Astrocyte of the hippocampus (primary cell): ENCODE results near the gene MYOZ2.
A peak's percentile ranks its signal among the peaks of the same experiment; 100 is the strongest.

Source experiments
- DNase-seq: peaks from one replicate; pipeline ENCODE4 v3.0.0; 2011; ENCODE audit warnings: low read depth, low spot score

The MYOZ2 gene

DNA sequence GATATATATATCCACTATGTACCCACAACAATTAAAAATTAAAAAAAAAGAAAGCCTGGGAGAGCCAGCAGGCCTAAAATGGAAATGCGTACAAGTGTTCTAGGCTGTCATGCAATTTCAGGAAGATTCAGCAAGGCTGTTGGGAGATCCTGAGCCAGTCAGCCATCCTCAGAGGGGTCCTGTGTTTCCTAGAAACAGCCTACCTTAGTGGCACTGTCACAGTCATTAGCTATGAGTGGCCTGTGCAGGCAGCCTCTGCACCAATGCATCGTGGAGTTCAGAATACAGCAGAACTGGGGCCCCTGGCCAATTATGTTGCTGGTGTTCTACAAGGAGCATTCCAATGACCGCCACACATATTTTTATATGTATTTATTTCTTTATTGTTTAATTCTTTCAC is 55.9 kb downstream of the MYOZ2 start:
- DNase-seq, result no peak

- DNase-seq, result no peak
These were observed 62.2 kb downstream of the MYOZ2 start for GRCh38 chr4:119197772-119198212.

DNA sequence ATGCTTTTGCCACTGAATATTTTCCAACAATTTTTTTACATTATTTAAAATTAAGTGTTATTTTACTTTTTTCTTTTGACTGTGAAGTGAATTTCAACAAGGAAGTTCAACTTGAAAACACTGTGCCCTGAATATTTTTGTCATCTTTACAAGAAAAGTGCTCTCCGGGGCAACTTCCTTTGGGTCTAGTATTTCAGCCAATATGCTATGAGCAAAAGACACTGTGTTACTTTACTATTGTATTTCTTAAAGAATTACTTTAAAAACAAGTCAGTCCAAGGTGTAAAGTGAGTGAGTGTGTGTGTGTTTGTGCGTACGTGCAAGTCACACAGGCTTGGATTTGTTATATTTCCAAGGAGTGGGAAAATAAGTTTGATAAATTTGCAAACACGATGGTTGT is 69.3 kb downstream of the MYOZ2 start:
- DNase-seq, result no peak

- DNase-seq, result no peak
These were observed 70.1 kb downstream of the MYOZ2 start for GRCh38 chr4:119205690-119206089.

DNA sequence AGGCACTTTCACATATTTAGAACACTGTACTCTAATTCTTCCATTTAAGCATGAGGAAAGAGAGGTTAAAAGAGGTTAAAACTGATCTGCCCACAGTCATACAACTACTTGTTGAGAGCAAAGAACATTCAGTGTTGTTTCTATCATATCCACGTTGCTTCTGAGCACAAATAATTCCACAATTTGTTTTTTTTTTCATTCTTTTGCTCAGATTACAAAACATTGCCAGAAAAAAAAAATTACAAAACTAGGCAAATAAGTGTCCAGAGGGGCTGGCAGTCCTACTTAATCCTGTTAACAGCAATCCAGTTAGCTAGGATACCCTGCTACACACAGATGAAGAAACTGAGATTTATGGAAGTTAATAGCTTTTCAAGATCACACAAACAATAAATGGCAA is 70.5 kb downstream of the MYOZ2 start:
- DNase-seq, result no peak

DNA sequence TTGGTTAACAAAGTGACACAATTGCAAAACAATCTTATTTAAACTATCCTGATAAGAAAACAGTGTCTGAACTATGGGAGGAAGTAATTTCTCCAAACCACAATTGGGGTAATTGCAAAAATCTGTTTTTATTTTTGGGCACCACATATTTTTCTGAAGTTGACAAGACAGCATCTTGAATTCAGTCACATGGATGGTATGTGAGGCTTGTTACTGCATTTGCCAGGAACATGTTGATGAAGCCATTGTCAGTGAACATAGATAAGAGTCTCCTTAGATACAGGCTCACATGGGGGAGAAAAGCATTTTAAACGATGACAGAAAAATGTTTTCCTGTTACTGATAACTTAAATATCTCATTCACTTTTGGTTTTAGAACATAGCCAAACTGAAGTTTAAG is 71.4 kb downstream of the MYOZ2 start:
- no peak for DNase-seq

DNA sequence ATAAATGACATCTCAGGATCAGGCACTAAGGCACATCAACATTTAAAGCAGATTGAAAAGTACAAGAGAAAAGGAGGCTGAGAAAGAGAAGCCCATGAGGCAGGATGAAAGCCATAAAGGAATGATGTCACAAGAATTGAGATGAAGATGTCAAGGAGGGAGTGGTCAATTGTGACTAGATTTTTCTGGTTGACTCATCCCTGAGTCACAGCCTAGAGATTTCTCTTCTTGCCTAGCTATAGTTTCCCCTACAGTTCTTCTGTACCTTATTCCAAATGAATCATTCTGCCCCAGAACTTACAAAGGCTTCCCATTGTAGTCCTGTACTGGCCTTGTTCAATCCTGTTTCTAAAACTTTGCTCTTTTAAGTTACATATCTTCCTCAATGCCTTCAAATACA is 73.4 kb downstream of the MYOZ2 start:
- peak; percentile 78 for DNase-seq

DNA sequence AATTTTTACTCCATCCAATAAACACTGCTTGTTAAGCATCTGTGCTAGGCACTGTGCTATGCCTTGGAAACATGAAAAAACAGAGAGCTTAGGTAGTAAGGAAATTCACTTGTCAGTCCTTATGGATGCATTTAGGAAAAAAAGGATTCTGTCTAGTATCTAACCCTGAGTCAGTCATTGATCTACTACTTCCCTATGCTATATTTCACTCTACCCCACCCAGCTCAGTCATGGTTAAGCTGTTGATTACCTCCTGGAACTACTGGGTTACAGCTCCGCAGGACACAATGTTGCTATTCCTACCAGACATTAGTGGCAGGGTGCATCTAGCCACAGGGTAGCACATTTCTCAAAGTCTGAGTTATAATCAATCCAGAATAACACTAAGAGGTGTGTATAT is 74.0 kb downstream of the MYOZ2 start:
- no peak for DNase-seq

- DNase-seq, result no peak
These were observed 75.1 kb downstream of the MYOZ2 start for GRCh38 chr4:119210775-119211174.

GRCh38 chr4:119211867-119212233 is 76.2 kb downstream of the MYOZ2 start:
- DNase-seq, result no peak

DNA sequence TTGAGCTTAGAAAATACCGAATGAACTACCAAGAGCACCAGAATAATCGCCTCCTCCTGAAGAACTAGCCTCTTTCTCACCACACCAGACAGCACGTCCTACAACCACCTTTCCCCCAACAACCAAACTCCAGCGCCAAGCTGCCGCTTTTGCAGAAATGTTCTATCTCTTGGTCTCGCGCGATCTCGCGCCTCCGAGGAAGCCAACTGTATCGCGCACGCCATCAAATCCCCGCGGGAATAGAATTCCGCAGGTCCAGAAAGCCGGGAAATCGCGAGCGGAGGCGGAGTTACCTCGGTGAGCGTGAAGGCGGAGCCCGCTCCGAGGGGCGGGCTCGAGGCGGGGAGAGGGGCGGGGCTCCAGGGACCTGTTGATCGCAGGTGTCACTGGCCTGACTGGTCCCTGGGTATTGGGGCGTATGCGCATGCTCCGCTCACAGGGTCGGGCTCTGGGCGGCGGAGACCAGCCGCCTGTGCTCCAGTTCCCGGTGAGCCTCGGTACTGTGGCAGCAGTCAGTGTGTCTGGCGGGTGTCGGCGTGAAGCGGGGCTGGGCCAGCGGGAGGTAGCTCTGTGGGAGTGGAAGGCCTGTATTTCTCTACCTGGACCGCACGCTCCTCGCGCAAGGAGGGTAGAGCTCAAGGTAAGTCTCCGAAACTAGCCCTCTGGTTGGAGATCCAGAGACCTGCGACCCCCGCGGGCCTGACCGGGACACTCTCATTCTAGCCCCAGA is 76.8 kb downstream of the MYOZ2 start, which contains the start of gene USP53:
Gene USP53, plus strand, starts transcription at position 480 of the 730 bp plus-strand sequence. CDS start 27,047 bp downstream, outside the sequence.
- DNase-seq, result peak; percentile 99

DNA sequence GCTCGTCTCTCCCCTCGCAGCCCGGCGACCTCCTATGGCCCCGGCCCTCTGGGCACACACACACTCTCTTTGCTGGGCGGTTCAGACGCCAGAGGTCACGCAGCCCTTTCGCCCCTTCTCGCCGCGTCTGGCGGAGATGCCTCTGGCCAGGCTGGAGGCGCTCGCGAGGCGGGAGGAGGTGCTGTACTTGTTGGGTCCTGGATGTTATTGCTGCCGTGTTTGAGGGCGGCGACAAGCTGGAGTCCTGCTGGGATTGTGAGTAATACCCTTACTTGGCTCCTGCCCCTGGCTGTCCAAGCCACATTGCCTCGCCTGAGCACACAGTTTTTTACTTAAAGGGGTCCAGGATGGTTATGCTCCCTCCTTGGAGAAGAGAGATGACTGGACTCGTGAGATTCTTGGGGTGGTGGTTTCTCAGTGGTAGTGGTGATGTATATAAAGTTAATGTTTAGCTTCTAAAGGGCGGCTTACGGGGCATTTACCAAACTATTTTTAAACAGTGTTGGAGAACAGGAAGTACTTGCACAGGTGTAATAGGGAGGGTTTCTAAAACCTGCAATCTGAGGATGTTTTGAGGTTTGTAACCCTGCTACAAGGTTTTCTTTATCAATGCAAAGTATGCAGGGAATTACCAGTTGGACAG is 77.5 kb downstream of the MYOZ2 start:
- peak; percentile 96 for DNase-seq

- no peak for DNase-seq
These were observed 82.5 kb downstream of the MYOZ2 start for GRCh38 chr4:119218093-119218492.

GRCh38 chr4:119221412-119221811 is 85.8 kb downstream of the MYOZ2 start:
- no peak for DNase-seq

- no peak for DNase-seq
These were observed 92.1 kb downstream of the MYOZ2 start for GRCh38 chr4:119227690-119228089.

DNA sequence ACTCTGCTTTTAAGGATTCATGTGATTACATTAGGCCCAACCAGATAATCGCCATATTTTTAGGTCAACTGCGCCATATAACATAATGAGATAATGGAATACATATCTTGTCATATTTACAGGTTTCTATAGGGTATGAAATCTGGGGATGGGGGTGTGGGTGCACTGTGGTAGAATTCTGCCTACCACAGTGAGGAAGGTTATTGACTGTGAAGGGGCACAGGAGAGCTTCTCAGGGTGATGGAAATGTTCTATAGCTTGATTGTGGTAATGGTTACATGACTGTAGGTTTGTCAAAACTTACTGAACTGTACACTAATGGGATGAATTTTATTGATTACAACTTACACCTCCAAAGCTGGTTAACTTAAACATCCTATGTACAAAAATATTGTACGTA is 92.8 kb downstream of the MYOZ2 start:
- no peak for DNase-seq

DNA sequence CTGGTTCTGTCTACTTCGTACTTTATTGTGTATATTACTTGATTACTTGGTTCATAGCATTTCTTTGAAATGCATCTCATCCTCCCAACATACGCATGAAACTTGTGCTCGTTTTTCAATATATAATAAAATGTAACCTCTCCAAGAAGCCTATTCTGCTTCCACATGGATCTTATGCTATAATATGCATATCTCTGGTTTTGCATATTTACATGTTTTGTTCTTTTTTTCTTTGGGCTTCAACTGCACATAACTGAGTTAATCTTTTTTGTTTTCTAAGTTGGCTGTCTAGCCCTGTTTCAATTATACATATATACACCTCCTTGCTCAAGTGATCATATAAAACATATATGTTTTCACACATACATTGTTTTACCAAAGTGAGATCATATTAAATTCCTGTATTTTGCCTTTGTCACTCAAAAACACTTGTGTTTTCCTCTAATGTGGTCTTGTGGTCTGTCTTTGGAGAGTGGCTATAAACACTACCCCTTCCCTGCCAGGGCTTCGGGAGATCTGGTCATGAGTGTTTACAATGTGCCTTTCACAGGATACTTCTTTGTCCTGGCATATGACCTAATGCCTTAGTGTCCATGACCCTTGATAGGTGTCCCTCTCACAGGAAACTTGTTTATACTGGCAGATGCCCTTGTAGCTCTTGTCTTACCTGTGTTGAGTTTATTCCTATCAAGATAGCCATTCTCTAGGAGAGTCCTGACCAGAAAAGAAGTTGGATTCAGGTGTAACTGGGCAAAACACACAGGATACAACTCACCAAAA is 94.5 kb downstream of the MYOZ2 start:
- no peak for DNase-seq

GRCh38 chr4:119231491-119231890 is 95.9 kb downstream of the MYOZ2 start:
- DNase-seq, result no peak

DNA sequence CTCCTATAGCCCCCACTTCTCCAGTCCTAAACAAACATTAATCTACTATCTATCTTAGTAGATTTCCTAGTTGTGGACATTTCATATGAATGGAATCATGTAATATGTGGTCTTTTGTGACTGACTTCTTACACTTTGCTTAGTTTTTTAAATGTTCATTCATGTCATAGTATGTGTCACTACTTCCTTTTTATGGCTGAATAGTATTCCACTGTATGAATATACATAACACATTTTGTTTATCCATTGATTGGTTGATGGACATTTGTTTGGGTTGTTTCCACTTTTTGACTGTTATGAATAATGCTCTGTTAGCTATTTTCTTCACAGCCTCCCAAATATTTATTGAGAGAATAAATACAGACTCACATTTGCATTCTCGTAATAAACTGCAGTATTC is 96.7 kb downstream of the MYOZ2 start:
- DNase-seq, result no peak

DNA sequence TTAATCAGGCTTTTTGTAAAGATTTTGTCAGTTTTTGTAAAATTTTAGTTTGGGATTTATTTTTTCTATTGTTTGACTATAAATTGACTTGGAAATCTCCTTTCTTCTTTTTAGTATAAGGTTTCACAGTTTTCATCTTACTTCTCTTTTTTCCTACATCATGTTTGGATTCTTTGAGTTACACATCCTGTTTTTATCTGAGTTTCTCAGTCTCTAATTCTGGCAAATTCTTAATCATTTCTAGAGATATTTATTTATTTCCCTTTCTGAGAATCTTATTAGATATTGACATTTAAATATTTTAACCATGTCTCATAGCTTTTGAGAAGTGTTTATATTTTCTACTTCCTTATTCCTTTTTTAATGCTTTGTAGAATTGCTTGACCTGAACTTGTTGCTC is 97.6 kb downstream of the MYOZ2 start:
- DNase-seq, result no peak

DNA sequence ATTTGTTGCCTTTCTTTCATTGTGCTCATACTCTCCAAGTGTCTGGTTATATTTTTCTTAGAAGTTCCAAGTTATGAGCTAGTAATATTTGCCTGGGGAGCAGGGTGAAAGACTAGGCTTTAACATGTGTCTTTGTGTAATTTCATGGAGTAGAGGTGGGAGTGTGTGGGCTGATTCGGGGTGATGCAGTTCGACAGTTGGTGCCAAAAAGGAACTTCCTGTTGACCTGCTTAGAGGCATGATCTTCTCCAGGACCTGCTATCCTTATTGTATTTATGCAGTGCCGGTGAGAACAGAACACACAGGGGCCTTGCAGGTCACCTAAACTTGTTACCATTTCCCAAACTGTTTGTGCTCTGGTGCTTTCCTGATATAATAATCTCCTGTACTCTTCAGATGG is 98.1 kb downstream of the MYOZ2 start:
- DNase-seq, result no peak

GRCh38 chr4:119237201-119237600 is 101.6 kb downstream of the MYOZ2 start:
- no peak for DNase-seq
